Peyer's patch (tissue), 4 donors: ENCODE data around the gene CSNK2A2.

Experiments
- POLR2A ChIP-seq, 2 donors: fragments of 450-650 bp; IDR thresholded peaks; one replicate each; pipeline ENCODE4 v1.5.1; 2017; ENCODE audit warnings: antibody characterized with exemption in 2 of 2, mild to moderate bottlenecking in 2 of 2, moderate library complexity in 2 of 2
- TF ChIP-seq, protein P1 (sequence below), 6 experiments: fragments of 450-650 bp in 4 of 6; fragments of 200-600 bp in 2 of 6; sonication (generic) in 1 of 6; IDR thresholded peaks; one replicate each; pipeline ENCODE4 v1.5.1; 2017 to 2019; ENCODE audit warnings: antibody characterized with exemption in 6 of 6, mild to moderate bottlenecking in 3 of 6, moderate library complexity in 1 of 6

DNA sequence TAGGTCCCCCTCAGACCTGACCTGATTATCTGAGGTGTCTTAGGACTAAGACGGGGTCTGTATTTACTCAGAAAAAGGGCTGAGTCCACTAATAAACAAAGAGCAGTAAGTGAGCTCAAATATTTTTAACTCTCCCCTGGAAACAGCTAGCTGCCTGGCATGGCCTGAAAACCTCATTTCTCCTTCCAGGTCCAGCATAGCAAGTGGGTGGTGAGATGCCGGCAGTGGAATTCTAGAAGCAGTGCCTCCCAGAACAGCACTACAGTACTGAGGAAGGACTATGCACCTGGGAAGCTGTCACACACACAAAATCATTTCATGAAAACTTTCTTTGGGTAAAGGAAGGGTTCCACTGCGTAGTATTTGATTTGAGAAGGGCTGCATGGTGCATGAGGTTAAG lies 39.2 kb downstream of the CSNK2A2 start:
- TF ChIP-seq, protein P1, sequence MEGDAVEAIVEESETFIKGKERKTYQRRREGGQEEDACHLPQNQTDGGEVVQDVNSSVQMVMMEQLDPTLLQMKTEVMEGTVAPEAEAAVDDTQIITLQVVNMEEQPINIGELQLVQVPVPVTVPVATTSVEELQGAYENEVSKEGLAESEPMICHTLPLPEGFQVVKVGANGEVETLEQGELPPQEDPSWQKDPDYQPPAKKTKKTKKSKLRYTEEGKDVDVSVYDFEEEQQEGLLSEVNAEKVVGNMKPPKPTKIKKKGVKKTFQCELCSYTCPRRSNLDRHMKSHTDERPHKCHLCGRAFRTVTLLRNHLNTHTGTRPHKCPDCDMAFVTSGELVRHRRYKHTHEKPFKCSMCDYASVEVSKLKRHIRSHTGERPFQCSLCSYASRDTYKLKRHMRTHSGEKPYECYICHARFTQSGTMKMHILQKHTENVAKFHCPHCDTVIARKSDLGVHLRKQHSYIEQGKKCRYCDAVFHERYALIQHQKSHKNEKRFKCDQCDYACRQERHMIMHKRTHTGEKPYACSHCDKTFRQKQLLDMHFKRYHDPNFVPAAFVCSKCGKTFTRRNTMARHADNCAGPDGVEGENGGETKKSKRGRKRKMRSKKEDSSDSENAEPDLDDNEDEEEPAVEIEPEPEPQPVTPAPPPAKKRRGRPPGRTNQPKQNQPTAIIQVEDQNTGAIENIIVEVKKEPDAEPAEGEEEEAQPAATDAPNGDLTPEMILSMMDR (IDR thresholded peaks at IDR 0.05) = no peak
- no peak for TF ChIP-seq POLR2A (IDR thresholded peaks at IDR 0.05)
